Activated T-helper 1 cell treated with Interleukin-2 at 50 U/mL for 16 hours (primary cell): ENCODE measurements around the gene GPR161.
"Not testable (repeated sequence)": the region's sequence is repeated elsewhere in the genome, so short reads cannot be mapped to it uniquely, and the experiment has no call there.

Experiments
- DNase-seq: peaks from one replicate; pipeline ENCODE4 v3.0.0-alpha.2; 2020; ENCODE audit warnings: low read depth

GPR161 gene

DNA sequence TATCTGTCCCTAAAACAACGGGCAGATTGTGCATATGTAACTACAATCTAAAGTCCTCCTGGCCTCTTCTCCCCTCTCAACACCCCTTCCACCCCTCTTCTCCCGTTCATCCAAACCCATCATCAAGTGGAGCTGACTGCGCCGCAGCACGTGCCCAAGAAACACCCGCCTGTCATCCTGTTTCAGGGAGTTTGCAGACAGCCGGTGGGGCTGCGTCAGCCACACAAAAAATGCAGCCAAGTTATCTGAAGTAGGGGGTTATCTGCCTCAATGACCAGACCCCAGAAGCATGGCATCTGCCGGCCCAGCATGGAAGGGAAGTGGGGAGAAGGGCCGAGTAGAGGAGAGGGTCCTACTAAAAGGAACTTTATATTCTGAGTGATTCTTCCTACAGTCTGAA is 49.0 kb downstream of the GPR161 start:
- no peak for DNase-seq

DNA sequence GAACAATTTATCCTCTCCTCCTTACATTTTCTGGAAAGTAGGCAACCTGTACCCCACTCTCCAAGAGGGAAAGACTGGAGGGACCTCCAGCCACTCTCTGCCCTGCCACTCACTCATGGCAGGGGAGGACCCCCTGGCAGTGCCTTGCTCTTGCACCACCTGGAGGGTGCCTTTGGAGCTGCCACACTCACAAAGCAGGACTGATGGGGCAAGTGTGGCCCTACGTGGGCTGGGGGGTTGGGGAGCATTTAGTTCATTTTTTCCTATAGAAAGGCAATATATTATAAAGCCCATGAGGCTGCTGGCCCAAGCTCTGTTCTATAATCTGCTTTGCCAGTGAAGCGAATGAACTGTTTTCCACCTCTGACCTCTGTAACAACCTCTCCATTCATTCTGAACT is 50.3 kb downstream of the GPR161 start:
- no peak for DNase-seq

GRCh38 chr1:168085401-168085872 is 51.3 kb downstream of the GPR161 start:
- DNase-seq, result no peak

DNA sequence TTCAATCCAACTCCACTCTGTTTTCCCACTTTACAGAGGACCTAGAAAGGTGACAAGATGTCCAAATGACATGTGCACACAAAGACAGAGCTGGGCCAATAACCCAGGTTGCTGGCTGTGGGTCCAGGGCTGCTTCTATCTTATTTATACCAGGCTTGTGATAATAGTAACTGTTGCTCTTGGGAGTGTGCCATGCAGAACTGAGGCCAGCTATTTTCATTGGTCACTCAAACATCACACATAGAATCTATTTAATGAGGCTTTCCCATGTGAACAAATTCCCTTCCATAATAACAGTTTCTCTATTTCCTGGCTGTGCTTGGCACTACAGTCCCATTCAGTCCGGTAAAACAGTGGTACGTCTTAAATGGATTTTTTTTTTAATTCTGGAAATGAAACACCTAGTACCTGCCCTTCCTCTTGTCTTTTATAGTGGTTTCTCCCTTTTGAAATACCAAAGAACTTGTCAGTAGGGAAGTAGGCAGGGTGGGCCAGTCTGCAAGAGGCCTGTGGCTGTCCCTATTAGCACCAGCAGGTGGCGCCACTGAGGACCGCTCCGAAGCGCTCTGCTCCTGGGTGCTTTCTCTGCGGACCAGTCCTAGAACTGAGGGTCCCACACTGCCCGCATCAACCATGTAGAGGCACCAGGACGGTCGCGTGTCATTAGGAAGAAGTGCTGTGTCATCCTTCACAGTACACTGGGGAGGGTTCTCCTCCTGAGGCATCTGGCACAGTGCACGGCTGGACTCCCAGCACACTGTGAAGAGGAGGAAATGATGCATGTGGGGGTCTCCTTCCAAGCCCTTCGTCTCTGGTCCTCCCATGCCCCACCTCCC is 52.1 kb downstream of the GPR161 start:
- DNase-seq, result peak; percentile 34

DNA sequence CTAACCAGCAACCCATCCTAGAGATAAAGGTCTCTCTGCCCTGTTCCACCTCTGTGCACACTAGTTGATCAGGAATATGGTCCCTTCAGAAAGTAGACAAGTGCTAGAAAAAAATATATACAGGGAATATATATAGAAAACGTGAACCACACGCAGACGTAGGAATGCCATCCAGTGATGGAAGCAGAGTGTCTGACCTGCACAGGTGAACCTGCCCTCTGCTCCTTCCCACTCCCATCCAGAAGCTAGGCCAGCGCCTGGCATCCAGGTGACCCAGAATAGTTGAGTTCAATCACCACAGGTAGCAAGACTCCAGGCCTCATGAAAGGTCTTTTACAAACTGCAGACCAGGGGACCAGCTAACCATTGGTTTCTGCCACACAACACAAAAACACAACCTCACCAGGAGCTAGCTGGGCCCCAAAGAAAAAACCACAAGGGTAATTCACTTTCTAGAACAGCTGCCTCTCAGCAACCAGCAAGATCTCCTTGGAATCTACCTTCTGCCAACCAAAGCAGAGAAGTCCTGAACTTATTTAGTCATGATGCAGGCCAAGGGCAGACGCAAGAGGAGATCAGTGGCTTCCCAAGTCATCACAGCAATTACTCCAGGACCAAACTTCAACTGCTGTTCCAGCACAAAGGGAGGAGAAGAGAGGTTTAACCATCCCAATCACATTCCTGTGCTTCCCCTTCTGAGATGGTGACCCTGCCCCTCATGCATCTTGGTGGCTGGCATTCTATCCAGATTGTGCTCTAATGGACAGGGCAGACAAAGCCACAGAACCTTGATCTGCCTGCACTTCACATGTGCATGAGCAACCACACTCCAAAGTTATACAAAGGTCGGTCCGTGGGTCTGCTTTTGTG is 53.0 kb downstream of the GPR161 start:
- no peak for DNase-seq

- peak; percentile 28 for DNase-seq
These were observed 54.5 kb downstream of the GPR161 start for GRCh38 chr1:168082008-168082876.

- no peak for DNase-seq
These were observed 55.2 kb downstream of the GPR161 start for GRCh38 chr1:168081373-168082007.

GRCh38 chr1:168079761-168080160 is 57.0 kb downstream of the GPR161 start:
- DNase-seq, result no peak

- no peak for DNase-seq
These were observed 67.3 kb downstream of the GPR161 start for GRCh38 chr1:168069384-168069783.

GRCh38 chr1:168065506-168065905 is 71.2 kb downstream of the GPR161 start:
- no peak for DNase-seq

DNA sequence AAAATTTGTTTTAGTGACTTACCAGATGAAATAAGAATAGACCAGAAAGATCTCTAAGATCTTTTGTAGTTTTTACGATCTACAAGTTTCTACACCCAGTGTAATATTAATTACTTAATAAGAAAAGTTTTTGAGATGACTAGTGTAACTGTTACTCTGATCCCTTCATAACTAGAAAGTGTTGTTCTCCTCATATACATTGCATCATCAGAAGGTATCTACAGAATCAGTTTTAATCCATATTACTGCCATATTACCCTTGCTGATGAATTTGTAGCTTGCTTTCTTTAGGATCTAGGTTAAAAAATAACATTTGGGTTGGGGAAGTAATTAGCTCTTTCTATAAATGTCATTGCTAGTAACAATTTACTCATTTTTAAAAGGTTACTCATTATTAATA is 72.5 kb downstream of the GPR161 start:
- no peak for DNase-seq

DNA sequence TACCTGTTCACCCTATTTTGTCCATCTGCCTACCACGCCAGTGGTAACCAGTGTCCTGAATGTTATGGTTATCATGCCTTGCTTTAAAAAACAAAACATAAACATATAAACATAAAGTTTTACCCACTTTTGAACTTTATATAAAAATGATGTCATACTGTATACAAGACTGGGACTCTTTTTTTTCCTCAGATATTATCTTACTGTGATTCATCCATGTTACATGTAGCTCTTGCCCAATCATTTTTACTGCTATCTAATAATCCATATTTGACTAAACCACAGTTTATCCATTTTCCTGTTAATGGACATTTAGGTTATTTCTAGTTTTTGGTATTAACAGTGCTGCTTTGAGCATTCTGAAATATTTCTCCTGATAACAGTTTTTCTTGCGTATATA is 78.8 kb downstream of the GPR161 start:
- DNase-seq, result no peak

DNA sequence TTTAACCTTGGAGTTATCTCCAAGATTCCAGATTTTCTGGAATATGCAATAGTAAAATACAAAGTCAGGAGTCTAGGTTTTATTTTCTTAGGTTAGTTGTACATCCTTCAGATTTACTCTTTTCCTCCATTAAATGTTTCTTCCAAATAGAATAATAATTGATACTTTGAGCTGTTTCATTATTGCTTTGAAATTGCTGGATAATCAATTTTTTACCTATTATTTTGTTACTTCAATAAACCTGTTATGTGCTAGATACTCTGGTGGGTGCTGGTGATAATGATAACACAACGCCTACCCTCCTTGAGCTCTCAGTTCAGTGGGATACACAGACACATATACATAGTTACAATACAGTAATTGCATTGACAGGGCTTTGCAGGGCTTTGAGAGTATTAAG is 79.4 kb downstream of the GPR161 start:
- no peak for DNase-seq

DNA sequence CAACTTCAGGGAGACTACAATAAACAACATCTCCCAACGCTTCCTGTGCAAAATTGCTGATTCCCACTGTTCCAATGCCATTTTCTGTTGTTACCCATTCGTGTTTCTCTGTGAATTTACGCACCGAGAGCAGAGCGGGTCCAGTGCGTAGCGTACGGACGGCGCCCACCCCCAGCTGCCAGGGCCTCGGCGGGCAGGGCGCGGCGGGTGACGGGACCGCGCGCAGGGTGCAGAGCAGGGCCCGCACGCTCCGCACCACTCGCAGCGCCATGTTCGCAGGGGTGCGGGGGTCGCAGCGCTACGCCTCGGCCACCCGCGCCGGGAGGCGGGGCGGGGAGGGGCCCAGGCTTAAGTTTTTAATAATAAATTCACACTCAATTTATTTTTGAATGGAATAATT is 80.6 kb downstream of the GPR161 start:
- DNase-seq, result not testable (repeated sequence)

GRCh38 chr1:168054117-168054516 is 82.6 kb downstream of the GPR161 start:
- no peak for DNase-seq

- no peak for DNase-seq
These were observed 83.0 kb downstream of the GPR161 start for GRCh38 chr1:168053681-168054080.

DNA sequence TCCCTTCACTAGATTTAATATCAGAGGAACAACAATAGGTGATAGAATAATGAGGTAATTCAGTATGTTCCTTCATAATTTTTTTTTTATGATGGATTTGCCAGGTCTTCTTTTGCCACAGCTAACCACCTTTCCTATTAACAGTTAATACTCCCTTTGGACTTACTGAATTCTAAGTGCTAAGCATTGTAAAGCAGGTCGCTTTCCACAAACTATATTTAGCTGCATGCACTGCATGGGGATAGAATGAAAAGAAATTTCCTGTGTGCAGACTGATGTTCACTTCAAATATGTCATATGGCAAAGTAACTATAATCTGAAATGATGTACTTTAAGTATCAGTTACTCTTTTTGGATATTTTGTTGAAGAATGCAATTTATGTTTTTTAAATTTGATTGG is 85.8 kb downstream of the GPR161 start:
- DNase-seq, result no peak

- DNase-seq, result no peak
These were observed 86.4 kb downstream of the GPR161 start for GRCh38 chr1:168050307-168050706.

DNA sequence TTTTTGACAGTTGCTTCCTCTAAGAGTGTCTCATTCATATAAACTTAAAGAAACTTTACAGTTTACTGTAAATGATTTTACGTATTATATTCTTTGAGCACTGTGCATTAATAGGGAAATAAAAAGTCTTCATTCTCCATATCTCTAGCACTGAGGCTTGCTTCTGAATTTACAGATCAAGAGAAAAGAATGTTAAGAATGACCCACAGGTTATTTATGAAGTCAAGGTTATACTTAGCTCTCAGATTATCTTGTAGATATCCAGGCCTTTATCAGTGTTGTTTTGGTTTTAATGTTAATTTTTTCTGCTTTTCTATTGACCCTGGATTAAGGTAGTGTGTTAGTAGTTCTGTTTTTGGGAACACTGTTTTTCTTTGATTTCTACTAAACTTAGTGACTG is 91.4 kb downstream of the GPR161 start:
- DNase-seq, result no peak

DNA sequence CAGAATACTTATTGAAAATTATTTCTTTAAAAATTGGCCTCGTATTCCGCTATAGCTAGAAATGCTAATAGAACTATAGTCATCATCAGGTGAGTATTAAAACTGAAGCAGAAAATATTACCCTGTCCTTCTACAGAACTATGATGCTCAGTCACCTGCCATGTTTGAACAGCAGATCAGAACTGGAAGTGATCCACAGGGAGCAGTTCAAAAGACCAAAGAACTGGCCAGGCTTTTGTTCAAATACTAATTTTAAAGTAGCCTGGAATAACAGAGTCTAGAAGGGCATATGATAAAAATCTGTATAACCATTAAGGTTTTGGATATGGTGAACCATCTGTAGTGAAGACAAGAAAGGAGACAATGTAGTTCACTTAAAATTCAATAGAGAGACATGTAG is 94.4 kb downstream of the GPR161 start:
- DNase-seq, result no peak

DNA sequence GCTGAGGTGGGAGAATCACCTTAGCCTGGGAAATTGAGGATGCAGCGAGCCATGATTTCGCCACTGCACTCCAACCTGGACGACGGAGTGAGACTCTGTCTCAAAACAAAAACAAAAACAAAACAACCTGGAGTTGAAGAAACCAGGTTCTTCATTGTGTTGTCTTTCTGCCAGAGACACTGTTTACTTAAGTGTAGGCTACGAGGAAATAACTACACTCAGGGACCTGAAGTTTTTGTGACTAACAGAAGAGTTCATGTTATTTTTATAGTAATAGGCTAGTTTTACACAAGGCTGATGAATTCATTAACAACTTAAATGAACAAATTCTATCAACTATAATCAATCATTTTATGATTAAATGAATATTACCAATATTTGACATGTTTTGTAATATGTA is 101.4 kb downstream of the GPR161 start:
- no peak for DNase-seq

DNA sequence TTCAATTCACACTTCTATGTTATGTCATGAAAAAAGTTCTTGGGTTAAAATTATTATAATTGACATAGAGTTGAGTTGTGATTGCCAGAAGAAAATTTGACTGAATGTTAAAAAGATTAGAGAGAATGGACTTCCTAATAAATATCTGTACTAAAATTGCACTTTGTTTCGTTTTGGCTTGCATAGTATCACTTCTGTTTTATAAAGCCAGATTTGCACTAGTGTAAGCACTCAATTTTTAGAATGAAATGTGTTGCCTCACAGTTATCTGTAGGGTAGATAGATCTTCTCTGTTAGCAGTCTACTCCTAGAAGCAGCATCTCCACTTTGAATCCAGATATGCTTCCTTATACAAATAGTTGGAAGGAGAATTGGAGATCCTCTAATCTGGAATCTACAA is 104.7 kb downstream of the GPR161 start:
- DNase-seq, result no peak
